ENCODE results near the gene CLSTN2.

The CLSTN2 gene

GRCh38 chr3:140011086-140011485 is 76.1 kb downstream of the CLSTN2 start:
- no peak overlapping the region for H3K14ac ChIP-seq (ENCODE audit: low read length in 2 of 2)
- H3K27me3 ChIP-seq (ENCODE audit: control insufficient read depth in 1 of 2, insufficient read depth in 1 of 2, low read length in 2 of 2): no peaks in the 10 kb centered on the region
- WGBS: 63% methylated on average over 1 of the region's 2 CpGs
- no peaks in the 10 kb centered on the region for H3K9me3 ChIP-seq (ENCODE audit: control insufficient read depth, low read length)
- H3K4me3 ChIP-seq (ENCODE audit: insufficient read depth in 1 of 2, low read depth in 1 of 2, low read length in 2 of 2): no peak overlapping the region
- H2AK5ac ChIP-seq (ENCODE audit: low read length, severe bottlenecking): no peak overlapping the region
- H2BK5ac ChIP-seq (ENCODE audit: low read depth, low read length, poor library complexity, severe bottlenecking): no peak overlapping the region
- no peak overlapping the region for H4K91ac ChIP-seq (ENCODE audit: low read length)
- H4K8ac ChIP-seq (ENCODE audit: low read length): no peak overlapping the region
- no peak overlapping the region for H2BK120ac ChIP-seq (ENCODE audit: low read depth, low read length)
- H3K4me1 ChIP-seq (ENCODE audit: control insufficient read depth, insufficient read depth, low read depth, low read length): no peaks in the 10 kb centered on the region
- no peak overlapping the region for H2AFZ ChIP-seq (ENCODE audit: low read depth, low read length)
- H3K36me3 ChIP-seq (ENCODE audit: control insufficient read depth in 1 of 2, insufficient read depth in 2 of 2, low read depth in 1 of 2, low read length in 2 of 2): peaks cover 0 to 5% of the 10 kb centered on the region in 2 experiments
- H3K27ac ChIP-seq (ENCODE audit: low read length, poor library complexity, severe bottlenecking): no peak overlapping the region
- no peak overlapping the region for H3K4me2 ChIP-seq (ENCODE audit: low read length, poor library complexity, severe bottlenecking)
- no peak for DNase-seq
- H3K23ac ChIP-seq (ENCODE audit: low read length in 2 of 2): no peak overlapping the region
- no peak overlapping the region for H3K9ac ChIP-seq (ENCODE audit: low read length)
- peaks cover 2% of the 10 kb centered on the region for H3K79me1 ChIP-seq (replicated peaks; ENCODE audit: low read length, poor library complexity, severe bottlenecking)
- no peak overlapping the region for H2BK12ac ChIP-seq (ENCODE audit: low read length in 2 of 2)
- H3K18ac ChIP-seq (ENCODE audit: low read depth in 1 of 2, low read length in 2 of 2): no peak overlapping the region
- H2BK15ac ChIP-seq (ENCODE audit: low read depth, poor library complexity, severe bottlenecking): no peak overlapping the region
- no peak overlapping the region for H3K4ac ChIP-seq (ENCODE audit: low read depth in 1 of 2, low read length in 2 of 2)

GRCh38 chr3:140011611-140012277 is 76.8 kb downstream of the CLSTN2 start:
- Histone ChIP-seq H3K9ac (ENCODE audit: low read length) (no peak overlapping the region), H2BK12ac (ENCODE audit: low read length in 2 of 2) (no peak overlapping the region), H3K4me3 (ENCODE audit: insufficient read depth in 1 of 2, low read depth in 1 of 2, low read length in 2 of 2) (no peak overlapping the region), H4K8ac (ENCODE audit: low read length) (no peak overlapping the region), H3K18ac (ENCODE audit: low read depth in 1 of 2, low read length in 2 of 2) (no peak overlapping the region), H2BK15ac (ENCODE audit: low read depth, poor library complexity, severe bottlenecking) (no peak overlapping the region), H3K27ac (ENCODE audit: low read length, poor library complexity, severe bottlenecking) (no peak overlapping the region), H4K91ac (ENCODE audit: low read length) (no peak overlapping the region), H3K4me2 (ENCODE audit: low read length, poor library complexity, severe bottlenecking) (no peak overlapping the region), H2AFZ (ENCODE audit: low read depth, low read length) (no peak overlapping the region), H3K27me3 (ENCODE audit: control insufficient read depth in 1 of 2, insufficient read depth in 1 of 2, low read length in 2 of 2) (no peaks in the 10 kb centered on the region), H3K4me1 (ENCODE audit: control insufficient read depth, insufficient read depth, low read depth, low read length) (no peaks in the 10 kb centered on the region), H2BK5ac (ENCODE audit: low read depth, low read length, poor library complexity, severe bottlenecking) (no peak overlapping the region), H3K79me1 (replicated peaks; ENCODE audit: low read length, poor library complexity, severe bottlenecking) (peaks cover 2% of the 10 kb centered on the region), H3K4ac (ENCODE audit: low read depth in 1 of 2, low read length in 2 of 2) (no peak overlapping the region), H3K23ac (ENCODE audit: low read length in 2 of 2) (no peak overlapping the region), H2BK120ac (ENCODE audit: low read depth, low read length) (no peak overlapping the region), H3K9me3 (ENCODE audit: control insufficient read depth, low read length) (no peaks in the 10 kb centered on the region), H3K36me3 (ENCODE audit: control insufficient read depth in 1 of 2, insufficient read depth in 2 of 2, low read depth in 1 of 2, low read length in 2 of 2) (peaks cover 0 to 5% of the 10 kb centered on the region in 2 experiments), H3K14ac (ENCODE audit: low read length in 2 of 2) (no peak overlapping the region), H2AK5ac (ENCODE audit: low read length, severe bottlenecking) (no peak overlapping the region)
- no peak for DNase-seq
- WGBS: 75% methylated on average over 5 of the region's 5 CpGs

DNA sequence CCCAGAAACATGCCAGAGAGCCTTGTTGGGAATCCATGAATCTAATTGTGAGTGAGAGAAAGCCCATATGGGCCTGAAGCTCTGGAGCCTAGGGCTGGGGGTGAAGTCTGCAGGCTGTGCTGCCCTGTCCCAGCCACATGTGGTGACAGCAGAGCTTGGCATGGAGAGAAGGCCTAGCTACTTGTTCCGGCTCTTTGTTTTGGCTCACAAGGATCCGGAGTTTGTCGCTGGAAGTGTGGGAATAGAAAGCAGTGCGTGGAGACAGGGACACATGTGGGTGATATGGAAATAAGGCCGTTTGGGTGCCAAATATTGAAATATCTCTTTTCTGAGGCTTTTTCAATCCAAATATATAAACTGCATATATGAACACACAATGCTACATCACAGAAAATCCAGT is 78.2 kb downstream of the CLSTN2 start:
- Histone ChIP-seq H2AFZ (ENCODE audit: low read depth, low read length) (no peak overlapping the region), H3K4me1 (ENCODE audit: control insufficient read depth, insufficient read depth, low read depth, low read length) (no peaks in the 10 kb centered on the region), H3K4me2 (ENCODE audit: low read length, poor library complexity, severe bottlenecking) (no peak overlapping the region), H3K9me3 (ENCODE audit: control insufficient read depth, low read length) (no peaks in the 10 kb centered on the region), H4K8ac (ENCODE audit: low read length) (no peak overlapping the region), H3K27me3 (ENCODE audit: control insufficient read depth in 1 of 2, insufficient read depth in 1 of 2, low read length in 2 of 2) (no peaks in the 10 kb centered on the region), H3K23ac (ENCODE audit: low read length in 2 of 2) (no peak overlapping the region), H3K36me3 (ENCODE audit: control insufficient read depth in 1 of 2, insufficient read depth in 2 of 2, low read depth in 1 of 2, low read length in 2 of 2) (peaks cover 0 to 5% of the 10 kb centered on the region in 2 experiments), H3K4me3 (ENCODE audit: insufficient read depth in 1 of 2, low read depth in 1 of 2, low read length in 2 of 2) (no peak overlapping the region), H3K18ac (ENCODE audit: low read depth in 1 of 2, low read length in 2 of 2) (no peak overlapping the region), H2BK12ac (ENCODE audit: low read length in 2 of 2) (no peak overlapping the region), H2BK120ac (ENCODE audit: low read depth, low read length) (no peak overlapping the region), H3K4ac (ENCODE audit: low read depth in 1 of 2, low read length in 2 of 2) (no peak overlapping the region), H3K9ac (ENCODE audit: low read length) (no peak overlapping the region), H2BK5ac (ENCODE audit: low read depth, low read length, poor library complexity, severe bottlenecking) (no peak overlapping the region), H2AK5ac (ENCODE audit: low read length, severe bottlenecking) (no peak overlapping the region), H3K79me1 (replicated peaks; ENCODE audit: low read length, poor library complexity, severe bottlenecking) (no peaks in the 10 kb centered on the region), H2BK15ac (ENCODE audit: low read depth, poor library complexity, severe bottlenecking) (no peak overlapping the region), H4K91ac (ENCODE audit: low read length) (no peak overlapping the region), H3K14ac (ENCODE audit: low read length in 2 of 2) (no peak overlapping the region), H3K27ac (ENCODE audit: low read length, poor library complexity, severe bottlenecking) (no peak overlapping the region)
- WGBS: 87% methylated on average over 3 of the region's 5 CpGs
- no peak for DNase-seq

DNA sequence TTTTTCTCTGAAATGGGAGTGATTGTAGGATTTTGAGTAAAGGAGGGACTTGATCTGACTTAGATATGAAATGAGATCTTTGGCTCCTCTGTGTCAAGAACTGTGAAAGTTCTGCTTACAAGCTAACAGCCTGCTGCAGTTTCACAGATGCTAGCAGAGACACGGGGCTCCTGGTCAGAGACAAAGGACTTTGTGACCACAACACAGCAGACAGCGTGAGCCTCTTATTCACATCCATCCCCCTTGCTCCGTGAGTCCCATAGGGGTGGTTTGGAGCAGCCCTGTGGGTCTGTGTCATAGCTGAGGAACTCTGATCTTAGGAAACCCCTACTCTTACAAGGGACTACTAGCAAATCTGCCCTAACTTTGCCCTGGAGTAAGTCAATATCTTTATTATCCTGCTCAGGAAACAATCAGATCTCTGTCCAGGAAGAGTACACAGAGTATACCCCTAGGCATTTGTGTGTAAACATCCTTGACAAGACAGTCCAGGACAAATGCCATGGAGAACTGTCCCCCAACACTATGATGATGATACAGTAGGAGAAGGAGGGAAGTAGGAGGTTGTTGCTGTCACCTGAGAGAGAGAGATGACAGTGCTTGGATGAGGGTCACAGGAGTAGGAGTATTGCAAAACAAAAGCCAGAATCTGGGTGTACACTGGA is 80.0 kb downstream of the CLSTN2 start:
- Histone ChIP-seq H3K4me1 (ENCODE audit: control insufficient read depth, insufficient read depth, low read depth, low read length) (no peaks in the 10 kb centered on the region), H2BK15ac (ENCODE audit: low read depth, poor library complexity, severe bottlenecking) (no peak overlapping the region), H3K4ac (ENCODE audit: low read depth in 1 of 2, low read length in 2 of 2) (no peak overlapping the region), H3K4me3 (ENCODE audit: insufficient read depth in 1 of 2, low read depth in 1 of 2, low read length in 2 of 2) (no peak overlapping the region), H2AFZ (ENCODE audit: low read depth, low read length) (no peak overlapping the region), H3K9ac (ENCODE audit: low read length) (no peak overlapping the region), H3K14ac (ENCODE audit: low read length in 2 of 2) (no peak overlapping the region), H3K27me3 (ENCODE audit: control insufficient read depth in 1 of 2, insufficient read depth in 1 of 2, low read length in 2 of 2) (no peaks in the 10 kb centered on the region), H3K4me2 (ENCODE audit: low read length, poor library complexity, severe bottlenecking) (no peak overlapping the region), H3K36me3 (ENCODE audit: control insufficient read depth in 1 of 2, insufficient read depth in 2 of 2, low read depth in 1 of 2, low read length in 2 of 2) (peaks cover 0 to 5% of the 10 kb centered on the region in 2 experiments), H4K8ac (ENCODE audit: low read length) (no peak overlapping the region), H4K91ac (ENCODE audit: low read length) (no peak overlapping the region), H3K9me3 (ENCODE audit: control insufficient read depth, low read length) (no peaks in the 10 kb centered on the region), H3K27ac (ENCODE audit: low read length, poor library complexity, severe bottlenecking) (no peak overlapping the region), H3K23ac (ENCODE audit: low read length in 2 of 2) (no peak overlapping the region), H2AK5ac (ENCODE audit: low read length, severe bottlenecking) (no peak overlapping the region), H2BK120ac (ENCODE audit: low read depth, low read length) (no peak overlapping the region), H2BK5ac (ENCODE audit: low read depth, low read length, poor library complexity, severe bottlenecking) (no peak overlapping the region), H3K18ac (ENCODE audit: low read depth in 1 of 2, low read length in 2 of 2) (no peak overlapping the region), H2BK12ac (ENCODE audit: low read length in 2 of 2) (no peak overlapping the region), H3K79me1 (replicated peaks; ENCODE audit: low read length, poor library complexity, severe bottlenecking) (no peaks in the 10 kb centered on the region)
- DNase-seq: no peak
- WGBS: 62% methylated on average over 2 of the region's 3 CpGs
